HepG2 (cell line): Measurements from ENCODE around the gene ANKRD44. TPM values are rescaled to one million over a fixed set of nuclear protein-coding genes. Genes with fewer than 3 reads are reported as not detected.

ENCODE experiments used
- ATAC-seq: fragments of 200-7000 bp; cut with Tn5 transposase; 3 replicates; pipeline ENCODE4 v1.9.1; 2020; ENCODE audit warnings: mild to moderate bottlenecking, moderate library complexity
- BruUV-seq: library from RNA; stranded (reverse); fragments of 400-500 nt; replicated peaks from 2 replicates; lab custom pipeline; 2021; lab: Mats Ljungman, UMichigan
- CTCF ChIA-PET: fragments of 300-600 bp; formaldehyde crosslinking; extraction: SDS; loops from one replicate; lab custom pipeline; 2021; ENCODE audit warnings: low total read pairs, inconsistent platforms, low intra/inter-chr PET ratio; lab: Yijun Ruan, JAX
- POLR2A ChIA-PET: fragments of 350-600 bp; sonication (Branson Sonifier 250); formaldehyde crosslinking; loops from one replicate; lab custom pipeline; 2020; ENCODE audit warnings: antibody characterized with exemption, inconsistent platforms; lab: Yijun Ruan, JAX
- DNase-seq: peaks from one replicate; pipeline ENCODE4 v3.0.0-alpha.2; 2015; ENCODE audit warnings: low spot score
- FAIRE-seq: peaks from 3 replicates; lab custom pipeline; 2011; peaks lifted over from hg19 to GRCh38; lab: Jason Lieb, UNC
- H2AFZ ChIP-seq: one replicate; pipeline ENCODE4 v1.6.1; 2011; ENCODE audit warnings: low read length, inconsistent platforms
- H3K27ac ChIP-seq: fragments of 300-600 bp; 3 replicates; pipeline ENCODE4 v1.8.0; 2011; ENCODE audit warnings: mixed run types, mild to moderate bottlenecking, mixed read lengths, low read length, inconsistent platforms; ENCODE audit not compliant: insufficient read depth; ENCODE audit errors: extremely low read length
- H3K27me3 ChIP-seq, 2 experiments: fragments of 200-600 bp in 1 of 2; 2 replicates in 1 of 2; 3 replicates in 1 of 2; pipeline versions ENCODE4 v1.6.0 to v1.8.0; 2011; ENCODE audit warnings: low read length in 2 of 2, mild to moderate bottlenecking in 2 of 2, moderate library complexity in 2 of 2, inconsistent platforms in 1 of 2; ENCODE audit not compliant: insufficient read depth in 2 of 2, control insufficient read depth in 1 of 2
- H3K36me3 ChIP-seq, 2 experiments: fragments of 200-600 bp in 1 of 2; replicated peaks in 1 of 2; 2 replicates in 1 of 2; 3 replicates in 1 of 2; pipeline versions ENCODE4 v1.5.1 to v1.8.0; 2011; ENCODE audit warnings: low read length in 2 of 2, inconsistent platforms in 1 of 2; ENCODE audit not compliant: insufficient read depth in 2 of 2, control insufficient read depth in 1 of 2
- H3K4me1 ChIP-seq: 2 replicates; pipeline ENCODE4 v1.5.1; 2012; ENCODE audit warnings: low read length, inconsistent platforms; ENCODE audit not compliant: insufficient read depth
- H3K4me2 ChIP-seq: 2 replicates; pipeline ENCODE4 v1.6.0; 2011; ENCODE audit warnings: low read depth, low read length, inconsistent platforms
- H3K4me3 ChIP-seq, 3 experiments: fragments of 200-600 bp in 1 of 3; sonication (generic), shearing (Covaris generic) in 1 of 3; replicated peaks in 1 of 3; 2 replicates each; pipeline ENCODE4 v1.5.1; 2011 to 2016; ENCODE audit warnings: low read length in 3 of 3, inconsistent platforms in 2 of 3, low read depth in 2 of 3, mild to moderate bottlenecking in 2 of 3, control low read depth in 1 of 3, mixed read lengths in 1 of 3; ENCODE audit not compliant: insufficient read depth in 1 of 3
- H3K79me2 ChIP-seq: one replicate; pipeline ENCODE4 v1.6.1; 2011; ENCODE audit warnings: low read length, inconsistent platforms; ENCODE audit not compliant: insufficient read depth
- H3K9ac ChIP-seq: 2 replicates; pipeline ENCODE4 v1.6.0; 2011; ENCODE audit warnings: mild to moderate bottlenecking, low read depth, low read length, inconsistent platforms; ENCODE audit not compliant: insufficient read depth
- H3K9me3 ChIP-seq: 2 replicates; pipeline ENCODE4 v1.5.1; 2012; ENCODE audit warnings: mild to moderate bottlenecking, low read length
- H4K20me1 ChIP-seq: 2 replicates; pipeline ENCODE4 v1.6.0; 2011; ENCODE audit warnings: inconsistent platforms, mild to moderate bottlenecking, low read length, moderate library complexity; ENCODE audit not compliant: insufficient read depth
- CCAR2 ChIP-seq: fragments of 200-400 bp; formaldehyde crosslinking; optimal IDR thresholded peaks from 2 replicates; pipeline ENCODE3; 2018; ENCODE audit warnings: low read depth, mild to moderate bottlenecking, low read length, moderate library complexity
- DMTF1 ChIP-seq: sonication (generic); formaldehyde crosslinking; IDR thresholded peaks from 2 replicates; pipeline ENCODE4 v1.4.0; 2020; ENCODE audit warnings: mild to moderate bottlenecking, missing genetic modification reagents
- EEA1 ChIP-seq: sonication (generic); formaldehyde crosslinking; IDR thresholded peaks from 2 replicates; pipeline ENCODE4 v1.5.1; 2020; ENCODE audit warnings: mild to moderate bottlenecking, missing genetic modification reagents, borderline replicate concordance
- EP300 ChIP-seq, 3 experiments: sonication (generic) in 1 of 3; formaldehyde crosslinking in 1 of 3; IDR thresholded peaks; 2 replicates each; pipeline versions ENCODE4 v1.5.1 to v1.6.1; 2011 to 2020; ENCODE audit warnings: low read depth in 2 of 3, low read length in 2 of 3, borderline replicate concordance in 1 of 3, improper control_type of control experiment in 1 of 3, mild to moderate bottlenecking in 1 of 3, missing genetic modification reagents in 1 of 3, moderate library complexity in 1 of 3
- WGBS: methylation state at CpG from one replicate; pipeline ENCODE4 v1.1.6; 2017; ENCODE audit warnings: low lambda C conversion rate; 5-methylcytosine and 5-hydroxymethylcytosine counted together
- in situ Hi-C: cut with HindIII; loops from 2 replicates; pipeline ENCODE4 v1.10.0; 2017; ENCODE audit warnings: low pct_unique_long_range_greater_than_20kb; ENCODE audit not compliant: extremely low pct_ligation_motif_present
- intact Hi-C: fragments of 100-400 bp; cut with micrococcal nuclease; formaldehyde crosslinking; loops from one replicate; pipeline ENCODE4 v1.10.0; 2022; ENCODE audit not compliant: unreplicated experiment
- polyA plus RNA-seq, 8 experiments: library from polyadenylated mRNA; depleted of rRNA in 3 of 8; stranded (reverse) in 7 of 8; unstranded in 1 of 8; fragments of >200 nt; fragmentation: Illumina TruSeq in 4 of 8; extraction: Trizol in 4 of 8; gene quantifications; 2 replicates each; pipeline versions ENCODE4 v1.2.1 to v1.2.3, GENCODE V29; 2011 to 2016; ENCODE audit warnings: low read depth in 4 of 8, missing spikeins in 1 of 8, mixed read lengths in 1 of 8; ENCODE audit not compliant: insufficient read depth in 1 of 8
- total RNA-seq, 5 experiments: library from RNA; depleted of rRNA; stranded (reverse); fragments of >200 nt; fragmentation: Illumina TruSeq; extraction: Trizol; gene quantifications; 2 replicates each; pipeline ENCODE4 v1.2.3, GENCODE V29; 2016; ENCODE audit warnings: low read depth in 1 of 5

The ANKRD44 gene
- total and polyA plus RNA-seq, 2 of the 13 experiments (the other 11 are each of a cell fraction or from before 2014, with no cell fraction given), result 0.04 to 0.11 TPM

GRCh38 chr2:197281421-197281820, 29.2 kb downstream of the ANKRD44 start:
- no peak for ATAC-seq
- ChIA-PET POLR2A (no interaction called here), CTCF (no interaction called here)
- Histone ChIP-seq H3K79me2 (no peaks in the 10 kb centered on the region), H3K4me1 (no peaks in the 10 kb centered on the region), H3K27me3 (peaks cover 1 to 19% of the 10 kb centered on the region in 2 experiments; a peak in 4 of 5 replicates), H3K27ac (no peak overlapping the region), H3K9me3 (no peaks in the 10 kb centered on the region), H4K20me1 (no peaks in the 10 kb centered on the region), H2AFZ (no peak overlapping the region), H3K9ac (no peak overlapping the region), H3K36me3 (no peaks in the 10 kb centered on the region), H3K4me2 (no peak overlapping the region), H3K4me3 (no peak overlapping the region)
- BruUV-seq, result no TSS peak
- no peak for FAIRE-seq
- intact Hi-C loops, result no loop called here
- in situ Hi-C loops, result no loop called here
- DNase-seq, result no peak
- WGBS, result 0% methylated on average over 2 of the region's 2 CpGs
- TF ChIP-seq DMTF1 (CRISPR knock-in tag), result no peak
- TF ChIP-seq EP300 (IDR thresholded peaks at IDR 0.05; ENCODE audit: low read depth in 2 of 2, low read length in 2 of 2), result no peak
- TF ChIP-seq EP300 (CRISPR knock-in tag; IDR thresholded peaks at IDR 0.05; ENCODE audit: borderline replicate concordance), result no peak
- no peak for TF ChIP-seq CCAR2
- TF ChIP-seq EEA1 (CRISPR knock-in tag), result no peak
